ENCODE results near the gene ALDOC.
"Not testable (repeated sequence)": the region's sequence is repeated elsewhere in the genome, so short reads cannot be mapped to it uniquely, and the experiment has no call there.

Gene ALDOC

DNA sequence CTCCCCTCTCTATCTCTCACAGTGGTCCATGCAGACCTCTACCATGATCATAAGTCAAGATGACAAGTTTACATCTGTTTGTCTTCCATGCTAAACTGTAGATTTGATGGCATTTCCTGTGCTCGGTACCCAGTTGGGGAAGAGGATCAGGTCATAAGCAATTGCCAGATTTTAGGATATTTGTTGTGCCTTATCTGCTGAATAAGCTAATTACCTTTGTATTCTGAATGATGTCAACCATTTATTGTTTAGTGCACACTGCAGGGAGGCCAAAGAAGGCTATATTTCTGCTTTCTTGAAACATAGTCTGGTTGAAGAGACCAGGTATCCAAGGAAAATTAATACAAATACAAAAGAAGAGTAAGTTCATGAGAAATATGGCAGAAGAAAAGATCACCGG is 5.8 kb upstream of the ALDOC start:
- DNase-seq (ENCODE audit: low read depth in 2 of 2), result no peak

DNA sequence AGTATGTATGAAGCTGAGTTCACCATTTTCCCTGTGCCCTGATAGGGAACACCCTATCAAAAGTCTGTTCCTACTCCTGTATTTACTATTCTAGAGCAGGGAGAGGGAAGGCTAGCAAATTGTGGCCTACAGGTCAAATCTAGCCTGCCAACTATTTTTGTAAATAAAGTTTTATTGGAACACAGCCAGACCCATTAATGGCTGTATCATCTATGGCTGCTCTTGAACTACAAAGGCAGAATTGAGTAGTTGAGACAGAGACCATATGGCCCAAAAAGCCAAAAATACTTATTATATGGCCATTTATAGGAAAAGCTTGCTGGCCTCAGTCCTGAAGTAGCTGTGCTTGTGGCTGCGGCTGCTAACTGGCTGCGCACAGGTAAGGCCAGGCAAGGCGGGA is 4.3 kb upstream of the ALDOC start:
- no peak for DNase-seq (ENCODE audit: low read depth in 2 of 2)

- DNase-seq (ENCODE audit: low read depth in 2 of 2), result peak in 1 of 2 donors; percentile 40
Observed at GRCh38 chr17:28579526-28579925, 2.8 kb upstream of the ALDOC start.

DNA sequence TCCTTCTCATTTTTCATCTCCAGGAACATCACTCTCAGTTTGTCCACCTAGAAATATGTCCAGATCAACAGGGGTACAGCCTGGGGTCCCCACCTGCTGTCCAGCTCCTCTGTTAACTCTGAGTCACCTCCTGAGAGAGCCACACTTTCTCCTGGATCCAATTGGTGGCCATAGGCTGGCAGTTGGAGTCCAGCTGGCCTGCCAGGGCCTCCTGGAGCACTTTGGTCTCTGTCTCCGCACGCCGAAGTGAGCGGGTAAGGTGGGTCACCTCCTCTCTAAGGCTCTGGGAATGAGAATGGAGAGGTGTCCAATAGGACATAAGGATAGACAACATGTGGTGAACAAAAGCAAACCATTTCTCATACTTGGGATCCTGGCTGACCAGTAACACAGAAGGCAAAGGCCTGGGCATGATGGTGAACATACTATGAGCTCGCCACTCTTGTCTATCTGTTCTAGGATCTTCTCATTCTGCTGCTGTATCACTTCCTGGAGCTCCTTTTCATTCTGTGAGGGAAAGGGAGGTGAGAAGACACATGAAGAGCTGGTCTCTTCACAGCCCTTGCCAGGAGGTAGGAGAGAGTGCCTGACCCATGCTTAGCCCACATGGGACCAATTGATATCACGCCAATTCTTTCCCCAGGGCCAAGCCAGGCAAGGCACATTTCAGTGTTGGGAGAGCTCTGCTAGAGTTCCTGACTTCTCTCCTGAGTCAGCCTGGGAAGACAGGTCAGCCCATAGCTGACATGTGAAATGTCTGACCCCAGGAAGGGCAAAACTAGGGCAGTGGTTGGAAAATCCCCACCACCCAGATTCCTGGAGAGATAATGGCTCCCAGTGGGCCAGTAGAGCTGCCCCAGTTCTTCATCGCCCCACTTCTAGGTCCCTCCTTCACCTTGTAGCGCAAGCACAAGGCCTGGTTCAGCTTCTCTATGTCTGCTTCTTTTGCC is 1.8 kb upstream of the ALDOC start:
- DNase-seq (ENCODE audit: low read depth in 2 of 2), result no peak

GRCh38 chr17:28577466-28577824 is 750 bp upstream of the ALDOC start:
- no peak for DNase-seq (ENCODE audit: low read depth in 2 of 2)

DNA sequence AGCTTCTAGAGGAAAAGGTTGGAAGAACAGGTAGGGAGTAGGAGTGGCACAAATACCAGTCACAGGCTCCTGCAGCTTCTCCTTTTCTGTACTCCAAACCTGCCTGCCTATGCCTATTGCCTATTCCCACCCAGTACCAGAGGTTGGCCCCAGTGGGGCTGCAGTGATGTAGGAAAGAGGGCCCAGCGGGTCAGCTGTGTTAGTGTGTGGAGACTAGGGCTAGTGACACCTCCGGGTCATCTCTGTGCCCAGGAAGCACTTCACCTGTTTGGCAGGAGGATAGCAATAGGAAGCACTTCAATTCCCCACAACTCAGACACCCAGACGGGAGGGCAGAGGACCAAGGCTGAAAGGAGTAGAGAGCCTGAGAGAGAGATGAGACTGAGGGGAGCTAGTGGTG is 679 bp downstream of the ALDOC start:
- DNase-seq (ENCODE audit: low read depth in 2 of 2), result not testable (repeated sequence)

DNA sequence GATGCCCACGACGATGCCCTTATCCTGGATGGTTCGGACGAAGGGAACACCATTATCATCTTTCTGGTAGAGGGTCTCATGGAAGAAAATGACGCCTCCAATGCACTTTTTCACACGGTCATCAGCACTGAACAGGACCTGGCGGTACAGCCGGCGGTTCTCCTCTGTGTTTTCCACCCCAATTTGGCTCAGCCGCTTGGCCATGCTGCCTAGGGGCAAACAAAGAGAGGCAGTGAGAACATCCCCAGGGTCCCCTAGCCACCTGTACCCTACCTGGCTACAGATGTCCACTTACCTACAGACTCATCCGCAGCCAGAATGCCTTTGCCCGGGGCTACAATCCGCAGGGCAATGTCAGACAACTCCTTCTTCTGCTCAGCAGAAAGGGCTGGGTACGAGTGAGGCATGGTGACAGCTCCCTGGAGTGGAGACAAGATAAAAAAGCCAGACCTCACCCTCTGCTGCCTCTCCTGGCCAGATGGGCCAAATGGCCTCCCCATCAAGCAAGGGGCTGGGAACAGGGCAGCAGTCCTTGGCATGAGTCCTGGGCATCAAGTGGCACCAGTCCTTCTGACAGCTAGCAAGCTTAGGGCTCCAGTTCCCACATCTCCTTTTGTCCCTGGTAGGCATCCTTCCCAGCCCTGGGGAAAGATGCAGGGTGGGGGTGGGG is 1.4 kb downstream of the ALDOC start:
- DNase-seq (ENCODE audit: low read depth in 2 of 2), result no peak

GRCh38 chr17:28574526-28574925 is 2.2 kb downstream of the ALDOC start:
- no peak for DNase-seq (ENCODE audit: low read depth in 2 of 2)

DNA sequence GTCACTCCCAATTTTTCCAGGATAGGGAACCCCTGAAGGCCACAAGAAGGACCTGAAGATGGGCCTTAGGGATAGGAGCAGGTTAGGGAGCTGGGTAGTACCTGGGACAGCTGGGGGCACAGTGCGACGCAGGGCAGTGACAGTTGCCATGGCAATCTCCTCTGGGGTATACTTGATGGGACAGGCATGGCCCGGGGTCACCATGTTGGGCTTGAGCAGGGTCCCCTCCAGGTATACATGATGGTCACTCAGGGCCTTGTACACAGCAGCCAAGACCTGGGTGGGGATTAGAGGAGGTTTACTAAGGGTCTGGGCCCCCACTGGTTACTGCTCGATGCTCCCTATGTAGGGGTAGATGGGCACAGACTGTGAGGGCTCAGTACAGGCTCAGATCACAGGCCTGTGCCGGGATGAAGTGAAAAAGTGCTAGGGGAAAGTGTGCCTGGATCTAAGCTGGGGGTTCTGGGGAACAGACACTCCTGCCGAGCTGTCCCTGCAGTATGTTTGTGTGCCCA is 2.7 kb downstream of the ALDOC start:
- DNase-seq (ENCODE audit: low read depth in 2 of 2), result no peak

DNA sequence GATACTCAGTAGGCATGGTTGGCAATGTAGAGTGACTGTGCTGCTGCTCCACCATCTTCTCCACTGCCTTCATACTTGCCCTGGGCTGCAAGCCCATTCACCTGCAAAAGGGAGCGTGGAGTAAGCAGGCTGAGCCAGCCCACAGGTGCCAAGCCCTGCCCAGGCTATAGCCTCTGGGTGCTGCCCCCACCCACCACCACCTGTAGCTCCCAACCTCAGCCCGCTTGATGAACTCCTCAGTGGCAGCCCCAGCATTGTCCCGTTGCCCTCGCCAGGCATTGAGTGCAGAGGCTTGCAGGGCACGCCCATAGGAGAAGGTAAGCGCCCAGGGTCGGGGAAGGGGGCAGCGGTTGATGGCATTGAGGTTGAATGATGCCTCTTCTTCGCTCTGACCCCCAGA is 3.2 kb downstream of the ALDOC start:
- DNase-seq (ENCODE audit: low read depth in 2 of 2), result no peak

- no peak for DNase-seq (ENCODE audit: low read depth in 2 of 2)
Observed at GRCh38 chr17:28573040-28573380, 3.7 kb downstream of the ALDOC start.

- no peak for DNase-seq (ENCODE audit: low read depth in 2 of 2)
Observed at GRCh38 chr17:28572259-28573039, 4.2 kb downstream of the ALDOC start.

DNA sequence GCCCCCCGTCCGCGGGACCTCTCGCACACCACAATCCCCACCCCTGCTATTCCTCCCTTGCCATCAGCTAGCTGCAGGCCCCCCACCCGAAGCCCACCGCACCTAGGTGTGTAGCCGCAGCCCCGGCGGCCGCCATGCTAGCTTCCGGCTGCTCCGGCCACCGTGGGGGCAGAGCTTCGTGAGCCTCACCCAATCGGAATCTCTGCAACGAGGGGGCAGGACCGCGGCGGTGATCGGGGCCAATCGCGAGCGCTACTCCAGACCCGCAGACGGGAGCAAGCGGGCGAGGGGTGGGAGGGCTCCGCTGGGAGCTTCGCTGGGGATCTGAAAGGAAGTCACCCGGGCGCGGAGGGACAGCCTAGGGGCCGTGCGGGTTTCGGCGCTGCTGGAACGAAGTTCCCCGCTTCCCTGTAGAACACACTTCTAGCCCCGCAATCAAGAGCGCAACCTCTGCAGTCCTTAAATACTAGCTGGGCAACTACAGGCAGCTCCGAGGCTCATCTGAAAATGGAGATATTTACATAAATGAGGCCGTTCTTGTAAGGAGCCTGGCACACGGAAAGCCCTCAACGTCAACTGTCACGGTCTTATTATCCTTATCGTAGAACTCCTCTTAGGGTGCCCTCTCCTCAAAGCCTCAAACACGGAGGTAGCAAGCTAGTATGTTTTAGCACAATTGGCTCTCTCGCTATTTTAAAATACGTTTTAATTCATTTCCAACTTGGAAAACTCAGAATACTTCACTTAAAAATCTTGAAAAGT is 5.2 kb downstream of the ALDOC start, which contains the start of gene PIGS:
TSS of gene PIGS (minus strand) at position 164 of the 762 bp plus-strand sequence. CDS start at position 136, 28 bp downstream.
- peak; percentile 91 to 94 for DNase-seq (ENCODE audit: low read depth in 2 of 2)

GRCh38 chr17:28570716-28571360 is 5.9 kb downstream of the ALDOC start:
- peak in 1 of 2 donors; percentile 36 for DNase-seq (ENCODE audit: low read depth in 2 of 2)

- no peak for DNase-seq (ENCODE audit: low read depth in 2 of 2)
Observed at GRCh38 chr17:28569446-28569845, 7.2 kb downstream of the ALDOC start.

- no peak for DNase-seq (ENCODE audit: low read depth in 2 of 2)
Observed at GRCh38 chr17:28567604-28568003, 9.1 kb downstream of the ALDOC start.

DNA sequence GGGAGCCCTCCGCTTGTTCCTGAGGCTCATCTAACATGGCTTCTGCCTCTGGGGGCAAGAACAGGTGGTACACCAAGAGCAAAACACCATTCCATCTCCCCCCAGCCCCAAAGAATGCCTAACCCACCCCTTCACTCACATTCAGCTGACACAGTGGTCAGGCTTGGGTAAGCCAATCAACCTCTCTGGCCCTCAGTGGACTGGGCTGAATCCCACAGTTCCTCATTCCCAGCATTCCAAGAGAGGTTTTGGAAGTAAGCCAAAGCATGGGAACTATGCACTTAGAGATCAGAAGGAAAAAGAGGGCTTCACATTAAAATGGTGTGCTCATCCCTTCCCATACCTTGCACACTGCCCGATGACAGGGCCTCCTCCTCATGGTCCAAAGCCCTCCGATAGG is 13.2 kb downstream of the ALDOC start:
- DNase-seq (ENCODE audit: low read depth in 2 of 2), result no peak

- no peak for DNase-seq (ENCODE audit: low read depth in 2 of 2)
Observed at GRCh38 chr17:28555022-28555421, 21.7 kb downstream of the ALDOC start.

DNA sequence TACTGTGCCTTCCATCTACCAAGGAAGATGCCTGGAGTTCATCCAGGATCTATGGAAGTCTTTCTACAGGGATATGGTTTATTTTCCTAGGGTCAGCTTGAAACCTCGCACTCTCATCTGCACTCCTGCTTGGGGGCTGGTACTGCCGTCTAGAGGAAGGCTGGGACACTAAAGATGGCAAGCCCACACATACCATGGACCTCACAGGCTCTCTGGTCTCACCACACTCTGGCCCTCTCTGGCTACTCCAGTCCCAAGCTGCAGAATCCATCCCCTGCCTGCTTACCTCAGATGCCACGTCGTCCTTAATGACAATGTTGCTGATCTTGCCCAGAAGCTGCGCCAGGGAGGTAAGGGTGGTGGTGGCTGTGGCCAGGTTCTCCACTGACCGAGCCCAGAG is 22.1 kb downstream of the ALDOC start:
- DNase-seq (ENCODE audit: low read depth in 2 of 2), result no peak

DNA sequence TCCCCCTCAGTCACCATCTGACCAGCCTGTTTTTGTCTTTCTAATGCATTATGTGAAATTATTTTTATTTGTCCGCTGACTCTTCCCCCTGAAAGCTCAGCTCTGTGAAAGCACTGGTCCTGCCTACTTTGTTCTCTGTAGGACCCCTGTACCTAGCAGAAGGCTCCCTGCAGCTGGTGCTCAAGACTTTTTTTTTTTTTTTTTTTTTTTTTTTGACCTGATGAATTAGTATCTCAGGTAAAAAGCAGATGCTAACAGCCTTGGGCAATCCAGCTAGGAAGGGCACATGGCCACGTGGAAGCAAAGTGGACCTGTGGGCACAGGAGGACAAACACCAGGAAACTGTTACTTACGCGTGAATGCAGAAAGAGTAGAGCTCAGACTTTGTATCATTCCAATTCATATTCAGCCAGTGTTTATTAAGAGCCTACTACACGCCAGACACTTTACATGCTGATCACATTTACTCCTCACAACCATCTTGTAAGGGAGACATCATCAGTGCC is 23.6 kb downstream of the ALDOC start:
- no peak for DNase-seq (ENCODE audit: low read depth in 2 of 2)
